Muscle of leg (tissue), 11 donors: ENCODE measurements around the gene TRRAP. TPM values are rescaled to one million over a fixed set of nuclear protein-coding genes. Genes with fewer than 3 reads are reported as not detected.

Experiments
- DNase-seq: peaks from one replicate; pipeline ENCODE4 v3.0.0; 2013
- H3K27ac ChIP-seq: one replicate; pipeline ENCODE4 v1.5.1; 2013; ENCODE audit warnings: mild to moderate bottlenecking, low read length, control low read depth
- H3K27me3 ChIP-seq: one replicate; pipeline ENCODE4 v1.6.1; 2013; ENCODE audit warnings: low read length; ENCODE audit not compliant: control insufficient read depth, insufficient read depth
- H3K36me3 ChIP-seq: one replicate; pipeline ENCODE4 v1.6.1; 2013; ENCODE audit warnings: low read length; ENCODE audit not compliant: control insufficient read depth, insufficient read depth
- H3K4me1 ChIP-seq: one replicate; pipeline ENCODE4 v1.6.1; 2013; ENCODE audit warnings: low read length; ENCODE audit not compliant: control insufficient read depth, insufficient read depth
- H3K4me3 ChIP-seq: one replicate; pipeline ENCODE4 v1.5.1; 2013; ENCODE audit warnings: low read length, control low read depth
- H3K9me3 ChIP-seq: replicated peaks from 2 replicates; pipeline ENCODE4 v1.6.1; 2013; ENCODE audit warnings: low read depth, low read length; ENCODE audit not compliant: control insufficient read depth
- WGBS: methylation state at CpG from one replicate; pipeline ENCODE4 v1.1.5; 2013; ENCODE audit warnings: missing lambda C conversion rate; ENCODE audit not compliant: insufficient coverage; 5-methylcytosine and 5-hydroxymethylcytosine counted together
- polyA plus RNA-seq, 8 donors: library from polyadenylated mRNA; unstranded; fragments of 120-200 nt; gene quantifications; one replicate each; pipeline versions ENCODE4 v1.2.1 to v1.2.3, GENCODE V29; 2013; ENCODE audit warnings: inconsistent platforms in 1 of 8, low replicate concordance in 1 of 8; ENCODE audit not compliant: insufficient read length in 8 of 8, insufficient read depth in 1 of 8
- total RNA-seq: library from RNA; stranded (reverse); fragments of 120-200 nt; gene quantifications from one replicate; pipeline ENCODE4 v1.2.4, GENCODE V29; 2013

TRRAP gene
- total and polyA plus RNA-seq, 9 donors = 13.6 to 30.3 (median 24.3) TPM

GRCh38 chr7:98864731-98865453 is 13.4 kb upstream of the TRRAP start:
- Histone ChIP-seq H3K4me1 (peaks cover 18% of the 10 kb centered on the region), H3K27me3 (peaks cover 21% of the 10 kb centered on the region), H3K9me3 (no peaks in the 10 kb centered on the region), H3K36me3 (no peaks in the 10 kb centered on the region), H3K27ac (no peak overlapping the region), H3K4me3 (no peak overlapping the region)
- 62% methylated on average over 8 of the region's 14 CpGs for WGBS
- DNase-seq = no peak

GRCh38 chr7:98866351-98866750 is 12.0 kb upstream of the TRRAP start:
- no peak overlapping the region for H3K4me3 ChIP-seq
- 78% methylated on average over 10 of the region's 12 CpGs for WGBS
- peaks cover 22% of the 10 kb centered on the region for H3K4me1 ChIP-seq
- H3K9me3 ChIP-seq = no peaks in the 10 kb centered on the region
- no peaks in the 10 kb centered on the region for H3K36me3 ChIP-seq
- no peak for DNase-seq
- no peak overlapping the region for H3K27ac ChIP-seq
- peaks cover 30% of the 10 kb centered on the region for H3K27me3 ChIP-seq

GRCh38 chr7:98866765-98867164 is 11.6 kb upstream of the TRRAP start:
- Histone ChIP-seq H3K36me3 (no peaks in the 10 kb centered on the region), H3K27ac (no peak overlapping the region), H3K27me3 (peaks cover 33% of the 10 kb centered on the region), H3K4me3 (no peak overlapping the region), H3K9me3 (no peaks in the 10 kb centered on the region), H3K4me1 (peaks cover 22% of the 10 kb centered on the region)
- no peak for DNase-seq
- WGBS = 83% methylated on average over 4 of the region's 7 CpGs

- H3K27me3 ChIP-seq = peaks cover 34% of the 10 kb centered on the region
- no CpG with 5 or more reads among the region's 2 CpGs for WGBS
- DNase-seq = no peak
These were observed 9.9 kb upstream of the TRRAP start for GRCh38 chr7:98868450-98868849.

GRCh38 chr7:98869027-98869596 is 9.2 kb upstream of the TRRAP start:
- no peaks in the 10 kb centered on the region for H3K9me3 ChIP-seq
- 4% methylated on average over 13 of the region's 25 CpGs for WGBS
- DNase-seq = no peak
- H3K36me3 ChIP-seq = no peaks in the 10 kb centered on the region
- H3K27ac ChIP-seq = no peak overlapping the region
- peak overlapping the region; percentile 27 for H3K4me3 ChIP-seq
- peaks cover 22% of the 10 kb centered on the region for H3K4me1 ChIP-seq
- H3K27me3 ChIP-seq = peaks cover 34% of the 10 kb centered on the region

More at GRCh38 chr7:98868450-98868849, 9.9 kb upstream of the TRRAP start:
- Histone ChIP-seq H3K36me3 (no peaks in the 10 kb centered on the region), H3K4me1 (peaks cover 22% of the 10 kb centered on the region), H3K4me3 (no peak overlapping the region), H3K9me3 (no peaks in the 10 kb centered on the region), H3K27ac (no peak overlapping the region)

GRCh38 chr7:98869597-98870120 is 8.7 kb upstream of the TRRAP start, which contains the start of gene TMEM130:
Gene TMEM130 (minus strand): TSS chr7:98870014. CDS start chr7:98869861, 153 bp downstream.
- no peaks in the 10 kb centered on the region for H3K9me3 ChIP-seq
- no peak within 1 kb of the TSS for H3K27ac ChIP-seq
- peak; percentile 23 for DNase-seq
- peak within 1 kb of the TSS; percentile 43 for H3K4me3 ChIP-seq
- peaks cover 34% of the 10 kb centered on the region for H3K27me3 ChIP-seq
- H3K4me1 ChIP-seq = peaks cover 22% of the 10 kb centered on the region
- WGBS = under 1% methylated on average over 69 of the region's 69 CpGs
- no peaks in the 10 kb centered on the region for H3K36me3 ChIP-seq

- Histone ChIP-seq H3K27me3 (peaks cover 34% of the 10 kb centered on the region), H3K9me3 (no peaks in the 10 kb centered on the region), H3K36me3 (no peaks in the 10 kb centered on the region), H3K4me1 (peaks cover 22% of the 10 kb centered on the region), H3K4me3 (peak overlapping the region; percentile 43), H3K27ac (no peak overlapping the region)
- WGBS = under 1% methylated on average over 35 of the region's 35 CpGs
- DNase-seq = peak; percentile 58
These were observed 8.1 kb upstream of the TRRAP start for GRCh38 chr7:98870121-98870651.

- peaks cover 34% of the 10 kb centered on the region for H3K27me3 ChIP-seq
These were observed 7.4 kb upstream of the TRRAP start for GRCh38 chr7:98870807-98871491.

GRCh38 chr7:98872328-98872924 is 5.9 kb upstream of the TRRAP start:
- peaks cover 34% of the 10 kb centered on the region for H3K27me3 ChIP-seq
- peaks cover 13% of the 10 kb centered on the region for H3K4me1 ChIP-seq
- H3K4me3 ChIP-seq = no peak overlapping the region
- WGBS = 100% methylated on average over 1 of the region's 7 CpGs
- no peak for DNase-seq
- no peak overlapping the region for H3K27ac ChIP-seq
- H3K36me3 ChIP-seq = no peaks in the 10 kb centered on the region
- no peaks in the 10 kb centered on the region for H3K9me3 ChIP-seq

More at GRCh38 chr7:98870807-98871491, 7.4 kb upstream of the TRRAP start:
- no peak for DNase-seq
- WGBS = 79% methylated on average over 17 of the region's 17 CpGs
- H3K4me3 ChIP-seq = no peak overlapping the region
- no peak overlapping the region for H3K27ac ChIP-seq
- H3K36me3 ChIP-seq = no peaks in the 10 kb centered on the region
- H3K4me1 ChIP-seq = peaks cover 22% of the 10 kb centered on the region
- no peaks in the 10 kb centered on the region for H3K9me3 ChIP-seq
